SK-N-SH treated with all-trans-retinoic acid at 6 μM for 48 hours (cell line): ENCODE data around the gene MED12.
"Not testable (repeated sequence)": the region's sequence is repeated elsewhere in the genome, so short reads cannot be mapped to it uniquely, and the experiment has no call there.

Experiments used
- ARNTL ChIP-seq: fragments of 450-650 bp; formaldehyde crosslinking; IDR thresholded peaks from 2 replicates; pipeline ENCODE4 v1.5.0; 2020; ENCODE audit warnings: low read depth, mild to moderate bottlenecking, moderate library complexity, borderline replicate concordance
- GLIS3 ChIP-seq: fragments of 250-450 bp; sonication (Bioruptor Pico); IDR thresholded peaks from 2 replicates; pipeline ENCODE4 v1.5.0; 2020; ENCODE audit warnings: mild to moderate bottlenecking, moderate library complexity
- PPARA ChIP-seq: fragments of 250-450 bp; sonication (Bioruptor Pico); IDR thresholded peaks from 2 replicates; pipeline ENCODE4 v1.5.0; 2020; ENCODE audit warnings: mild to moderate bottlenecking, borderline replicate concordance
- TCF4 ChIP-seq: fragments of 250-450 bp; sonication (Bioruptor Pico); IDR thresholded peaks from 2 replicates; pipeline ENCODE4 v1.8.0; 2021; ENCODE audit warnings: mild to moderate bottlenecking, moderate library complexity, borderline replicate concordance
- TSHZ2 ChIP-seq: fragments of 250-450 bp; sonication (Bioruptor Pico); IDR thresholded peaks from 2 replicates; pipeline ENCODE4 v1.5.0; 2020; ENCODE audit warnings: mild to moderate bottlenecking, moderate library complexity
- ZFP3 ChIP-seq: fragments of 250-450 bp; sonication (Bioruptor Pico); IDR thresholded peaks from 2 replicates; pipeline ENCODE4 v1.5.0; 2020; ENCODE audit warnings: mild to moderate bottlenecking, moderate library complexity

GRCh38 chrX:71180579-71181265 lies 62.3 kb downstream of the MED12 start:
- not testable (repeated sequence) for TF ChIP-seq GLIS3 (CRISPR knock-in tag); TSHZ2 (CRISPR knock-in tag); TCF4; PPARA (CRISPR knock-in tag); ARNTL (CRISPR knock-in tag); ZFP3
